H1 (cell line): ENCODE measurements around the gene PDHB.
A peak's percentile ranks its signal among the peaks of the same experiment; 100 is the strongest.

Experiments used
- CTCF ChIP-seq, 3 experiments: IDR thresholded peaks; 1 replicate in 2 of 3; 2 replicates in 1 of 3; pipeline versions ENCODE4 v1.5.1 to v1.6.1; 2011; ENCODE audit warnings: low read length in 3 of 3, mild to moderate bottlenecking in 3 of 3, inconsistent platforms in 2 of 3, low read depth in 1 of 3, moderate library complexity in 1 of 3; ENCODE audit not compliant: insufficient read depth in 1 of 3; ENCODE audit errors: control extremely low read depth in 1 of 3
- EP300 ChIP-seq, 2 experiments: IDR thresholded peaks; 1 replicate in 1 of 2; 2 replicates in 1 of 2; pipeline ENCODE4 v1.6.1; 2011 to 2012; ENCODE audit warnings: low read depth in 2 of 2, low read length in 2 of 2, mild to moderate bottlenecking in 2 of 2, borderline replicate concordance in 1 of 2, inconsistent platforms in 1 of 2, moderate library complexity in 1 of 2
- NANOG ChIP-seq: IDR thresholded peaks from 2 replicates; pipeline ENCODE4 v1.6.1; 2011; ENCODE audit warnings: low read length, low read depth, mild to moderate bottlenecking, inconsistent platforms; ENCODE audit not compliant: insufficient read depth, poor library complexity, severe bottlenecking
- POLR2A ChIP-seq, 2 experiments: IDR thresholded peaks; 1 replicate in 1 of 2; 2 replicates in 1 of 2; pipeline ENCODE4 v1.6.1; 2011; ENCODE audit warnings: low read depth in 2 of 2, low read length in 2 of 2, mild to moderate bottlenecking in 2 of 2; ENCODE audit errors: control extremely low read depth in 1 of 2
- SRF ChIP-seq: IDR thresholded peaks from 2 replicates; pipeline ENCODE4 v1.6.1; 2011; ENCODE audit warnings: mild to moderate bottlenecking, low read depth, low read length, moderate library complexity
- TEAD4 ChIP-seq: IDR thresholded peaks from 2 replicates; pipeline ENCODE4 v1.6.1; 2012; ENCODE audit warnings: low read depth, low read length, inconsistent platforms, mixed read lengths

- TF ChIP-seq NANOG, result no peak
- TF ChIP-seq CTCF (IDR thresholded peaks at IDR 0.05; ENCODE audit: control extremely low read depth in 1 of 3, insufficient read depth in 1 of 3, low read depth in 1 of 3, low read length in 3 of 3), result peak in 2 of 3 experiments; percentile 64 to 77; a peak in 3 of 4 replicates
- no peak for TF ChIP-seq EP300 (IDR thresholded peaks at IDR 0.05; ENCODE audit: borderline replicate concordance in 1 of 2, low read depth in 2 of 2, low read length in 2 of 2)
- TF ChIP-seq SRF, result no peak
- TF ChIP-seq TEAD4, result no peak
- TF ChIP-seq POLR2A (IDR thresholded peaks at IDR 0.05; ENCODE audit: control extremely low read depth in 1 of 2, low read depth in 2 of 2, low read length in 2 of 2), result no peak
Measured at GRCh38 chr3:58414538-58415197, 19.0 kb downstream of the PDHB start.
